Activated CD4-positive, CD25-positive, alpha-beta regulatory T cell treated with anti-CD3 and anti-CD28 coated beads, Interleukin-2, amount 50 U/mL, for 24 hours (primary cell): ENCODE results near the gene KDM8.

Experiments used
- ATAC-seq, 2 donors: fragments of 150-1000 bp; cut with Tn5 transposase; one replicate each; pipeline ENCODE4 v1.10.0; 2021; ENCODE audit warnings: mild to moderate bottlenecking in 1 of 2, moderate library complexity in 1 of 2

KDM8 gene

GRCh38 chr16:27232061-27232900 is 29.0 kb downstream of the KDM8 start:
- ATAC-seq, result no peak

DNA sequence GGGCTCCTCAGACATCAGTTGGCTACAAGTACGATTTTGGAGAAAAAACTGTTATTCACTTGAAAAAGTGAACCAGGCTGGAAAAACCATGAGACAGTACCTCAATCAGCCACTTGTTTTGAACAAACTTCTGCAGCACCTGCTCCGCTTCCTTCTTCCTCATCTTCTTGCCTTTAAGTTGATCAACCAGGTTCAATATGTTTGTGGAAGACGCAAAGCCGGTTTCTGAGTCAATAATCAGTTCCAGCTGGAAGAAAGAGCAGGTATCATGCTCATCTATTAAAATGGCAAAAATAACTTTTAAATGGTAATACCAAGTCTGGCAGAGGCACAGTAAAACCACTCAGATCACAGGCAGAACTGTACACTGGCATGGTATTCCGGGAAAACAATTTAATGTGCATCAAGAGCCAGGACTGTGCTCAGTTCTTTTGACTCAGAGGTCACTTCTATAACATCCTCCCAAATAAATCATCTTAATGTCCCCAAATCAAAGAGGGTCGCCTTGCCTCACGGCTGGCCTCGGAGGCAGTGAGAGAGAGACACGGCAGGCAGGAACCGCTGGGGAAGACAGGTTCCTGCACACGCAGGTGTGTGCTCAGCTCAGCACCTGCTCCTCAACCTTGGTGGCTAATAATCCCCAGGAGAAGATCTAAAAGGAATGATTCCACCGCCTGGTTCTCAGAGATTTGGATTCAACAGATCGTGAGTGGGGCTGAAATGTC is 29.7 kb downstream of the KDM8 start:
- ATAC-seq, result no peak

DNA sequence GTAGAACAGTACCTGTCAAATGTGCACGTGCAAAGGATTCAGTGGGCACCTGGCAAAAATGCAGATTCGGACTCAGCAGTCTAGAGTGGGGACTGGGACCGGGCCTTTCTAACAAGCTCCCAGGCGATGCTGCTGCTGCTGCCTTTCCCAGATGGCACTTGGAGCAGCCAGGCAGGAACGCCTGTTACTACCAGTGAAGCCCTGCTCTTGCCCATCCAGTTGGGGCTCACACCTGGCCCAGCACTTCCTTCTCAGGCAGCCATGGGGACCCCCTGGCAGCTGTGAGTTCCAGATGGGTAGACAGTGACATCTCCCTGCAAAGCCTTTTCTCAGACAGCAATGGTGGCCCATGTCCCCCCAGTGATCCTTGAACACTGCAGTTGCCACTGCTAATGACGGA is 30.4 kb downstream of the KDM8 start:
- no peak for ATAC-seq

GRCh38 chr16:27234171-27234570 is 30.8 kb downstream of the KDM8 start:
- no peak for ATAC-seq

DNA sequence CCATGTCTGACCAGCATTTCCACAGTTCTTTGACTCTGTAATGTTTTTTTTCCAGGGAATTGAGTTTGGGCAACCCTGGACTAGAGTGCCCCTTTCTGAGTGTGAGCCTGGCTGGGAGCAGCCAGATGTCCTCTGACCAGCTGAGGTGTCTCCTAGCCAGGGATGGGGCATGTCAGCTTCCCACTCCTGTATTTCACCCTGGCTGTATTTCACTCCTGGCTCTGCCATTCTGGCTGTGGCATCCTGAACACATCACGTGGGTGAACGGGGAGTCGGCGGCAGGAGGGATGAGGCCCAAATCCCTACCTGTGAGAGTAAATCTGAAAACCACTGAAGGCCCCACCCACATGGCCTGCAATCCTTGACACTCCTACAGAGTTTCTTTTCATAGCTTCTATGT is 31.3 kb downstream of the KDM8 start:
- ATAC-seq, result no peak

GRCh38 chr16:27235055-27235937 is 32.0 kb downstream of the KDM8 start:
- ATAC-seq, result peak; percentile 15 to 20

DNA sequence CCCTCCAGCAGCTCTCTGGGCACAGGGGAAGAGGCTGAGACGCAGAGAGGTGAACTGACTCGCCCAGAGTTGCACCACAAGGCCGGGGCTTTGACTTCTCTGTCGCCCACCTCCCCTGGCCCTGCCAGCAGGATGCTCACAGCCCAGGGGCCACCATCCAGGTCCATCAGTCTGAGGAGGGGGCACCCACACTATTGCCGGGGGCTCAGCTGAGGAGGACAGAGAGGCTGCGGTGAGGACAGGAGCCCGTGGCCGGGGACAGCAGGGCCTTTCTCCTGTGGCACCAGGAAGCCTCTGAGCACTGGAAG is 32.6 kb downstream of the KDM8 start:
- no peak for ATAC-seq

- no peak for ATAC-seq
Measured at GRCh38 chr16:27236635-27237218, 33.4 kb downstream of the KDM8 start.

DNA sequence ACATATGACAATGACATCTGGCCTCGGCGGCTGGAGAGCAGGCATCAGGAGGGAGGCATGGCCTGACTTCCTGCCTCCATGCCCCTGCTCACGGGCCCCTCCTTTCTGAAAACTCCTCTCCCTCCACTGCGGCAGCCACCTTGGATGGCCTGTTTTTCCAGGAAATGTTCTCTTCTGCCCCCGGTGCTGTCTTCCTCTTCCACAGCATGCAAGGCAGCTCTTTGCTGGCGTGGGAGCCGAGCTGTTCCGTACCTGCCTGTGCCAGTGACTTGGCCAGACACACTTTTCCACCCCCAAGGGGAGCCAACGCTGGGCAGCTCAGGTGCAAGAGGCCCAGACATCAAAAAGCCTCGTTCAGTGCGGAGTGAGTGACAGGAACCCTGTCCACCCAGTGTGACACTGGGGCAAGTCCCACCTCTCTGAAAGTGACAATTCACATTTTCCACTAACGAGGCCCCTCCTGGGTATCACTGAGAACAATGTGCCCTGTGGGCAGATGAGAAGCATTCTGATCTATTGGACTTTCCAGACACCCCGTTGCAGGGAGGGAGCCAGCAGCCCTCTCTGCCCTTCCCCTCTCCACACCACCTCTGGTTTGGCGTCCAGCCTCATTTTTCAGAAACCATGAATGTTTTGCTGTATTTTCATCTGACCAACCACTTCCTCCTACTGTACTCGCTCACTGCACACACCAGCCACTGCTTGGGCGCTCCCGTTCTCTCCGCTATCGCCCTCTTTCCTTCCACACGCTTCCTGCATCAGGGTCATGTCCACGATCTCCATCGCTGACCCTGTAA is 34.1 kb downstream of the KDM8 start:
- peak; percentile 83 to 86 for ATAC-seq

- no peak for ATAC-seq
Measured at GRCh38 chr16:27238016-27238587, 34.8 kb downstream of the KDM8 start.

GRCh38 chr16:27238591-27238990 is 35.3 kb downstream of the KDM8 start:
- no peak for ATAC-seq

DNA sequence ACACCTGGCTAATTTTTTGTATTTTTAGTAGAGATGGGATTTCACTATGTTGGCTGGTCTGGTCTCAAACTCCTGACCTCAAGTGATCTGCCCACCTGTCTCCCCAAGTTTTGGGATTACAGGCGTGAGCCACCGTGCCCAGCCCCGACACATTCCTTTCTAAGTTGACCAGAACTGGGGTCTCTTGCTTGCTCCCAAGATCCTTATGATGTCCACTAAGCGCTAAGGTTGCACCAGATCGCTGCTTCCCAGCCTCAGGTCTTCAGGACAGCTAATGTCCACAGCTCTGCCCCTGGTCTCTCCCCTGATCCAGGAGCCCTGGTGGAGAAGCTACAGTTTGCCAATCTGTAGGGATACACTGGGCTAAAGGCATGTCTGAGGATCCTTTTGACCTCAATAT is 35.7 kb downstream of the KDM8 start:
- no peak for ATAC-seq

GRCh38 chr16:27239906-27240655 is 36.8 kb downstream of the KDM8 start:
- no peak for ATAC-seq

DNA sequence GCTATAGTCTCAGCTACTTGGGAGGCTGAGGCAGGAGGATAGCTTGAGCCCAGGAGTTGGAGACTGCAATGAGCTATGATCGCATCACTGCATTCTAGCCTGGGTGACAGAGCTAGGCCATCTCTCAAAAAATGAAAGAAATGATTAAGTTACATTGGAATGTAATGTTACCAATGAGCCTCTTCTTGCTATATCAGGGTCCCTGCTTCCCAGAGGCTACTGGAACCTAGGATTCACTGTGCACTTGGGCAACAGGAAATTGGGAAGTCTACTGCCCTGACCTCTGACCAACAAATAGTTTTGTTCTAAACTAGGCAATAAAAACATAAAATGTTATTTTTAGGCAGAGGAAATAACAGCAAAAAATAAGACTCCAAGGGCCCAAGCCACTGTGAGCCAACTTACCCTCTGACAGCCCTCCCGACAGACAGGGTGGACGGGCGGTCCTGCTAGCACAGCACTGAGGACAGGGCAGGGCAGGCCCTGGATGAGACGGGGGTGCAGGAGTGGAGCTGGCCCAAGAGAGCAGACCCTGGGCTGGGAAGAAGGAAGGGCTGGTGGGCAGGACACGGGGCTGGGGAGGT is 37.7 kb downstream of the KDM8 start:
- ATAC-seq, result no peak

DNA sequence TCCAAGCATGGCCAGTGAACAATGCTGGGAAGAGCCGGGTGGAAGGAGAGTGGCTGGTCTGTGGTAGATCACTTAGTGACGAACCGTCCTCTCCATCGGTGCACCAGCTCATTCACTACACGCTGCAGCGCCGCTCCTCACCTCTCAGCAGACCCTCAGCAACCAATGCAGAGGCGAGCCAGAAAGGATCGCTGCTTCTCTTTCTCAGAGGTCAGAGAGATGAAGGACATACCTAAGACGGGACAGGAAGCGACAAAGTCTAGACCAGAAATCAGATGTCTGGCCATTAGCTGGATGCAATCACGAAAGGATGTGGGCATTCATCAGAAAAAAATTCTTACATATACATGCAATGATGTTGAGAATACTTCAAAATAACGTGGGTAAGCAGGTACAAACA is 38.3 kb downstream of the KDM8 start:
- ATAC-seq, result no peak

GRCh38 chr16:27242398-27242797 is 39.1 kb downstream of the KDM8 start:
- ATAC-seq, result no peak

- peak in 1 of 2 donors; percentile 11 for ATAC-seq
Measured at GRCh38 chr16:27242868-27243590, 39.7 kb downstream of the KDM8 start.

- ATAC-seq, result no peak
Measured at GRCh38 chr16:27243725-27244362, 40.5 kb downstream of the KDM8 start.

DNA sequence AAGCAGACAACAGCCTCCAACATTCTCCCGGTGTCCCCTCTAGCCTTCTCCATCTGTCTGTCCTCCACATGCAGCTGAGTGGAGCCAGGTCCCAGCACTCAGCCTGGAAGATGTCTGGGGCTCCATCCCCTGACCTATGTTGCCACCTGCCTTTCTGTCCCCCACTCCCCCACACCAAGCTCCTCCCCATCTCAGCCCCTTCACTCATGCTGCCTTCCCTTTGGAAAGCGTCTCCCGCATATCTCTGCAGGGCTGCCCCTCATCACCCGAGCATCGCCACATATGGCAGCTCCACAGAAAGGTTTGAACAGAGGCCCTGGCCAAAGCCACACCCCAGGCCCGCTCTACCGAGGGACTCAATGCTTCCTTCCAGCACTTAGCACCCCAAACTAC is 41.0 kb downstream of the KDM8 start:
- no peak for ATAC-seq
